SK-N-SH treated with all-trans-retinoic acid at 6 μM for 48 hours (cell line): ENCODE measurements around the gene CTTNBP2.

Experiments used
- BACH2 ChIP-seq: fragments of 250-450 bp; sonication (Bioruptor Pico); IDR thresholded peaks from 2 replicates; pipeline ENCODE4 v1.9.0; 2021; ENCODE audit warnings: mild to moderate bottlenecking, borderline replicate concordance
- CSRNP3 ChIP-seq: fragments of 250-450 bp; sonication (Bioruptor Pico); IDR thresholded peaks from 2 replicates; pipeline ENCODE4 v1.5.1; 2021; ENCODE audit warnings: mild to moderate bottlenecking, moderate library complexity
- ESRRG ChIP-seq: fragments of 250-450 bp; sonication (Bioruptor Pico); IDR thresholded peaks from 2 replicates; pipeline ENCODE4 v1.6.1; 2021; ENCODE audit warnings: mild to moderate bottlenecking
- OSR1 ChIP-seq: fragments of 250-450 bp; sonication (Bioruptor Pico); IDR thresholded peaks from 2 replicates; pipeline ENCODE4 v1.8.0; 2022; ENCODE audit warnings: moderate library complexity, mild to moderate bottlenecking, inconsistent platforms
- RARB ChIP-seq: fragments of 250-450 bp; sonication (Bioruptor Pico); IDR thresholded peaks from 2 replicates; pipeline ENCODE4 v1.8.0; 2021; ENCODE audit warnings: mild to moderate bottlenecking, moderate library complexity
- SNAI2 ChIP-seq: fragments of 250-450 bp; sonication (Bioruptor Pico); IDR thresholded peaks from 2 replicates; pipeline ENCODE4 v1.5.0; 2020; ENCODE audit warnings: mild to moderate bottlenecking, moderate library complexity
- ZNF70 ChIP-seq: fragments of 450-650 bp; formaldehyde crosslinking; IDR thresholded peaks from 2 replicates; pipeline ENCODE4 v1.5.0; 2020; ENCODE audit warnings: mild to moderate bottlenecking, moderate library complexity
- ZNF8 ChIP-seq: fragments of 450-650 bp; formaldehyde crosslinking; IDR thresholded peaks from 2 replicates; pipeline ENCODE4 v1.5.0; 2020; ENCODE audit warnings: mild to moderate bottlenecking, moderate library complexity
- TF ChIP-seq, protein P1 (sequence below): fragments of 250-450 bp; sonication (Bioruptor Pico); IDR thresholded peaks from 2 replicates; pipeline ENCODE4 v1.8.0; 2020; ENCODE audit warnings: mild to moderate bottlenecking, moderate library complexity, borderline replicate concordance
- TF ChIP-seq, protein P2 (sequence below): fragments of 250-450 bp; sonication (Bioruptor Pico); IDR thresholded peaks from 2 replicates; pipeline ENCODE4 v1.5.1; 2020; ENCODE audit warnings: low read depth, mild to moderate bottlenecking, moderate library complexity

DNA sequence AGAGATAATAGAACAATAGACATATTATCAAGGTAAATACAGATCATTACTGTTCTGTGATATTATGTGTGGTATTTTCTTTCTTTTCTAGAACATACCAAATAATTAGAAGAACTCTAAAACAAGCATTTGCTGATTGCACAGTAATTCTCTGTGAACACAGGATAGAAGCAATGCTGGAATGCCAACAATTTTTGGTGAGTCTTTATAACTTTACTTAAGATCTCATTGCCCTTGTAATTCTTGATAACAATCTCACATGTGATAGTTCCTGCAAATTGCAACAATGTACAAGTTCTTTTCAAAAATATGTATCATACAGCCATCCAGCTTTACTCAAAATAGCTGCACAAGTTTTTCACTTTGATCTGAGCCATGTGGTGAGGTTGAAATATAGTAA, 207.9 kb downstream of the CTTNBP2 start:
- TF ChIP-seq SNAI2 (CRISPR knock-in tag) (no peak), ZNF8 (CRISPR knock-in tag) (no peak), ESRRG (CRISPR knock-in tag) (no peak), RARB (CRISPR knock-in tag) (no peak), BACH2 (CRISPR knock-in tag) (no peak), CSRNP3 (CRISPR knock-in tag) (no peak), ZNF70 (CRISPR knock-in tag) (no peak), OSR1 (CRISPR knock-in tag) (no peak)
- TF ChIP-seq, protein P1, sequence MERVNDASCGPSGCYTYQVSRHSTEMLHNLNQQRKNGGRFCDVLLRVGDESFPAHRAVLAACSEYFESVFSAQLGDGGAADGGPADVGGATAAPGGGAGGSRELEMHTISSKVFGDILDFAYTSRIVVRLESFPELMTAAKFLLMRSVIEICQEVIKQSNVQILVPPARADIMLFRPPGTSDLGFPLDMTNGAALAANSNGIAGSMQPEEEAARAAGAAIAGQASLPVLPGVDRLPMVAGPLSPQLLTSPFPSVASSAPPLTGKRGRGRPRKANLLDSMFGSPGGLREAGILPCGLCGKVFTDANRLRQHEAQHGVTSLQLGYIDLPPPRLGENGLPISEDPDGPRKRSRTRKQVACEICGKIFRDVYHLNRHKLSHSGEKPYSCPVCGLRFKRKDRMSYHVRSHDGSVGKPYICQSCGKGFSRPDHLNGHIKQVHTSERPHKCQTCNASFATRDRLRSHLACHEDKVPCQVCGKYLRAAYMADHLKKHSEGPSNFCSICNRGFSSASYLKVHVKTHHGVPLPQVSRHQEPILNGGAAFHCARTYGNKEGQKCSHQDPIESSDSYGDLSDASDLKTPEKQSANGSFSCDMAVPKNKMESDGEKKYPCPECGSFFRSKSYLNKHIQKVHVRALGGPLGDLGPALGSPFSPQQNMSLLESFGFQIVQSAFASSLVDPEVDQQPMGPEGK (CRISPR knock-in tag), result no peak
- TF ChIP-seq, protein P2, sequence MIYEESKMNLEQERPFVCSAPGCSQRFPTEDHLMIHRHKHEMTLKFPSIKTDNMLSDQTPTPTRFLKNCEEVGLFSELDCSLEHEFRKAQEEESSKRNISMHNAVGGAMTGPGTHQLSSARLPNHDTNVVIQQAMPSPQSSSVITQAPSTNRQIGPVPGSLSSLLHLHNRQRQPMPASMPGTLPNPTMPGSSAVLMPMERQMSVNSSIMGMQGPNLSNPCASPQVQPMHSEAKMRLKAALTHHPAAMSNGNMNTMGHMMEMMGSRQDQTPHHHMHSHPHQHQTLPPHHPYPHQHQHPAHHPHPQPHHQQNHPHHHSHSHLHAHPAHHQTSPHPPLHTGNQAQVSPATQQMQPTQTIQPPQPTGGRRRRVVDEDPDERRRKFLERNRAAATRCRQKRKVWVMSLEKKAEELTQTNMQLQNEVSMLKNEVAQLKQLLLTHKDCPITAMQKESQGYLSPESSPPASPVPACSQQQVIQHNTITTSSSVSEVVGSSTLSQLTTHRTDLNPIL (CRISPR knock-in tag), result no peak
